GM19035 (cell line): ENCODE data around the gene RFT1.

ENCODE experiments used
- ATAC-seq: cut with Tn5 transposase; IDR thresholded peaks from one replicate; pipeline ENCODE4 v1.9.1; 2021; ENCODE audit not compliant: unreplicated experiment

Gene RFT1

GRCh38 chr3:53150247-53151085 lies 20.2 kb upstream of the RFT1 start:
- no peak for ATAC-seq

DNA sequence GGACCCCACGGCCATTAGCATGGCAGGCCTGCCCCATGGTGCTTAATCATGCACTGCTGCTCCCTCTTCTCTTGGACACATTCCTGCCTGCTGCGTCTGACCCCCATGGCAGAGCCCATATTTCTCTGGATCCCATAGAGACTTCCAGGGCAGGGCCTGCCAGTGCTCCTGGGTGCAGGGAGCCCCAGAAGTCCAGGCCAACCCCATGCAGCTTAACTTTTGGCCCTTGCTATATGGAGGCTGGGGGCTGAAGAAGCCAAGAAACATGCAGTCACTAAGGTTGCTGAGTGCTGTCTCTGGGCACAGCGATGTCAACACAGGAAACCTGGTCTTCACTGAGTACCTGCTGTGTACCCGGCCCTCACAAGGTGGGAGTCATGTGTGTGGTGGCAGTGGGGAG lies 19.5 kb upstream of the RFT1 start:
- no peak for ATAC-seq

DNA sequence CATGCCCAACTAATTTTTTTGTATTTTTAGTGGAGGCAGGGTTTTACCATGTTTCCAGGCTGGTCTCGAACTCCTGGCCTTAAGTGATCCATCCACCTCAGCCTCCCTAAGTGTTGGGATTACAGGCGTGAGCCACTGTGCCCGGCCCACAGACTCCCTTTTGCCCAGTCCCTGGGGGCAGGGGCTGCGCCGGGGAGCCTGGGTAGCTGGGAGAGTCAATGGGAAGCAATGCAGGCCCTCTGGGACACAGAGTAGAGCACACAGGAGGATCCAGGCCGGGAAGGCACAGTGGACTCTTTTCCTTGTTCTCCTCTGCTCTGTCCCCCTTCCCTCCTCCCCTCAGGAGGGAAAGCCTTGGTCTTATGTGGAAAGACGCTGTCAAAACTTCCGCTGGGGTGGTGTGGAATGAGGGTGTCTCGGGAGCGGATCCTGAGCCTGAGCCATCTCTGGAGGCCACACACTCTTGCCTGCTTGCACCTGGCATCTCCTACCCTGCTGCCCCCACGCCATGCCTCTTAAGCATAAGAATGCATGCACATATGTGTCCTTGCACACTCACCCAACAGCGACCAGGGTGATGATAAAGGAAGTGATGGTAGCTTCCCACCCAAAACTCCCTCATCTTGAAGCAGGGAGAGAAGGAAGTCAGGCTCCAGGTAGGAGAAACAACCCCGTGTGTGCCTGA lies 18.9 kb upstream of the RFT1 start:
- no peak for ATAC-seq

DNA sequence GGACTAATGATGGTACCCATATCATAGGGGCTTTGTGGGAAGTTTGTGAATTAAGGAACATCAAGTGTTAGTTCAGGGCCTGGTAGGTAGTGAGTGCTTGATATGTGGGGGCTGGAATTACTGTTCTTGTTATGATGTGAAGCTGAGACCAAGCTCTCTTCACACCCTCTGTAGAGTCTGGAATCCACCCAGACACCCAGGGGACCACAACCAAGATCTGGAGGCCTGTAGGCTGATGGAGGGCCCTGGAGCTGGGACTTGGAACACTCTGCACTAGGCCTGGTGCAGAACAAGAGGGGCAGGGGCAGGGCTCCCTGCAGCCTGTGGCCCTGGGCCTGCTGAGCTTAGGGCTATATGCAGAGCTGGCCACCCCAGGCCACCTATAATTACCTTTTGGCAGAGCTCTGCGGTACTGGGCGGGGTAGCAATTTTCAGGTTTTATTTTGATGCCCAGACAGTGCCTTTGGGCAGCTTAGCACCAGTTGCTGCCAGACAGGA lies 17.7 kb upstream of the RFT1 start:
- ATAC-seq: no peak

GRCh38 chr3:53147151-53147902 lies 17.1 kb upstream of the RFT1 start:
- ATAC-seq: no peak

DNA sequence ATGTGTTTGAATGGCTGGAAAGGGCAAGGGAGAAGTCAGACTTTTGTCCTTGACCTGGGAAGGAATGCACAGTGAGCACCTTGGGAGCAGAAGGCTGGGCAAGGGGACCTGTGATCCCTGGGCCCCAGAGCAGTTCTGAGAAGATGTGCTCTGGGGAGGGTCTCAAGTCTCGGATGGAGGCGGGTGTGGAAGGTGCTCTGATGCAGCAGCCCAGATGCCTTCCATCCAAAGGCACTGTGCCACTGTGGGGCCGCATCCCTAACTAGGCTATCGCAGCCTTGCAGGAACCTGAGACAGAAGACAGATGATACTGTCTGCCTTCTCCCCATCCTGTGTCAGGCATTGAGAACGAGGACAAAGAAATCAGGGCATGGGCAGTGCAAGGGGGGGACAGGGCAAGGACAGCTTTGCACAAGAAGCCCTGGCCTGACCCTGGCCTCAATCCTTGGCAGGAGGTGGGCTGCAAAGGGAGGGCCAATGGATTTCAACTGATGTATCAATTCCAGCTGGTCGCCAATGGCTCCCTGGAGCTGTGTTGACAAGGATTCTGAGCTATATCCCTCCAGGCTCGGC lies 16.2 kb upstream of the RFT1 start:
- ATAC-seq: no peak

- ATAC-seq: no peak
These were observed 15.5 kb upstream of the RFT1 start for GRCh38 chr3:53145713-53146080.

GRCh38 chr3:53144862-53145712 lies 14.9 kb upstream of the RFT1 start:
- ATAC-seq: no peak

GRCh38 chr3:53144446-53144845 lies 14.2 kb upstream of the RFT1 start:
- no peak for ATAC-seq

DNA sequence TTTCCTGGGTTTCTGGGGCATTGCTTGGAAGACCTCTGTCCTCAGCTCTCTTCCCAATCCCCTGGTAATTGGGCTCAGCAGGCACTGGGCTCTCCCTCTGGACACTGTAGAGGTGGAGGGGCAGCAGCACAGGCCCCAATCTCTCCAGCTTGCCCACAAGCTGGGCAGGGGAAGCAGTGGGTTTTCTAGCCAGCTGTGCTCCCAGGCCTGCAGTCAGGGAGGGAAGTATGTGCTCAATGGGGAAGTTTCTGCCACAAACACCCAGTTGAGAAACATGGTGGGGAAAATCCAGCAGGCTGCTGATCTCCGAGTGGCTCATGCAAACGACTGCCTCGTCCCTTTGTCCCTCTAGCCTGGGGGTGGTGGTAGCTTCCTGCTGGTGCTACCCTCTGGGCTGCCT lies 12.8 kb upstream of the RFT1 start:
- ATAC-seq: no peak

DNA sequence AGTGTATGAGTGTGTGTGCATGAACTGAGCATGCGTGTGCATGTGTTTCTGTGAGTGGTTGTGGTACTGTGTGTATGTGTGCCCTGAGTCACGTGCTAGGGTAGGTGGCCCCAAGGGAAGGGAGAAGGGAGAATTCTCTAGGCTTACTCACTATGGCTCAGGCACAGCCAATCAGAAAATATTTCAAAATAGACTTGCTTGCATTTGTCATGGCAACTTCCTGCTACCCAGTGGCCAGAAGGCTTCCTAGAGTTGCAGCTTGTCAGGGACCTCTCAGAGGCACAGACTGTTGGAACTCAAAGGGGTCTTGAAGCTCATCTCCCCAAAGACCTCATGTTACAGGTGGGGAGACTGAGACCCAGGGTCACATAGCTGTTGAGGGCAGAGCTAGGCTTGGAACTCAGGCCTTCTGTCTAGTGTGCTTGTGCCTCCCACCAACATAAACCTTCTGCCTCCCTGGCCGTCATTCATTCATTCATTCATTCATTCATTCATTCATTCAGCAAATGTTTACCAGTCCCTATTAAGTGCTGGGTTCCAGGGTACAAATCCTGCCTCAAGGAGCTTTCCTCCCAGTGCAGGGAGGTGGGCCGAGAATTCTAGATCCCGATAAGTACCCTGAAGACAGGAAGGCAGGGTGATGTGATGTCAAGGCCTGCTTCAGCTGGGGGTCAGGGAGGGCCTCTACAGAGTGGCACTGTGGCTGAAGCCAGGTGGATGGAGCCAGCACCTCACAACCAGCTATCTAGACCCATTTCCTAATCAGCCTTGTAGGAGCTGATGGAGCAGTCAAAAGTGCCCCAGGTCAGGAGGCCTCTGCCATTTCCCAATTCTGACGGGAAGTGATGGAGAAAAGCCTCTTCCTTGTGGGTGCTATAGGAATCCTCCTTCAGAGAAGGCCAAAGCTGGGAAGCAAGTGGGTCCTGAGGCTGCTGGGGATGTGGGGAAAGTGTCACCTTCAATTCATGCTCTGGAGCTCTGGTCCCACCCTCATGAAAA lies 10.9 kb upstream of the RFT1 start:
- no peak for ATAC-seq

- no peak for ATAC-seq
These were observed 9.9 kb upstream of the RFT1 start for GRCh38 chr3:53139906-53140846.

GRCh38 chr3:53137835-53138446 lies 7.7 kb upstream of the RFT1 start:
- no peak for ATAC-seq

DNA sequence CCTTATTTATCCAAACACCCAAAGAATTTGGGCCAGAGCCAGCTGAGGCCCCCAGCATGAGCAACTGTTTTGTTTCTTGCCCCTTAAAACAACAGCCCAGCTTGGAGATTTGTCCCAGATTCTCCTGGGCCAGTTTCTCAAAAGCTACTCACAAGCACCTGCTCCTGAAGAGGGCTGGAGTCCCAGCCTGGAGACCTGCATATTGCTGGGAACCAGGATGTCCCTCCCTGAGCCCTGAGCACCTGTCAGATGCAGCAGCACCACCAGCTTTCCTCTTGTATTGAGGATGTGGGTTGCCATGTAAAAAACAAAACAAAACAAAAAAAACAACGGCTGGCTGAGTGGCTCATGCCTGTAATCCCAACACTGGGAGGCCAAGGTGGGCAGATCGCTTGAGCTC lies 7.0 kb upstream of the RFT1 start:
- no peak for ATAC-seq

- peak; percentile 44 for ATAC-seq
These were observed 4.5 kb upstream of the RFT1 start for GRCh38 chr3:53134631-53135232.

GRCh38 chr3:53132347-53132746 lies 2.1 kb upstream of the RFT1 start:
- no peak for ATAC-seq

DNA sequence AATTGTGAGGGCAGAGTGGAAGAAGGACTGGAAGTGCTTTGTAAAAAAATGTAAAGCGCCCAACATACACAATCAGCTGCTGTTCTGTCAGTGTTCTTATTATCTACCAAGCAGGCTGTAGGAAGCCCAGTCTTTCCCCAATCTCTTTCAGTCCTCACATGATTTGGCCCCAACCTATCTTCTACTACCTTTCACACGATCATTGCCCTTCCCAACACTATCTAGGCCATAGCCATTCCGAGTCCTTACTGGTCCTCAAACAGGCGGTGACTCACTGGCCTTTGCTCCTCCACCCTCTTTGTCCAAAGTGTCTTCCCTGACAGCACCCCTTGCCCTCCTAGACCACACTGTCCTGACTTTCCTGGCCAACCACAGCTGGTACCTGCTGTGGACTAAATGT lies 861 bp upstream of the RFT1 start:
- ATAC-seq: no peak
